A549 (cell line): ENCODE results near the gene BTG3. TPM values are rescaled to one million over a fixed set of nuclear protein-coding genes. Genes with fewer than 3 reads are reported as not detected.
A peak's percentile ranks its signal among the peaks of the same experiment; 100 is the strongest.

Experiments used
- ATAC-seq, 2 experiments: fragments of 200-7000 bp in 1 of 2; fragments of >200 bp in 1 of 2; cut with Nextera tagmentation in 1 of 2; cut with Tn5 transposase in 1 of 2; 3 replicates each; pipeline versions ENCODE4 v1.8.0 to v1.9.1; 2018 to 2020; ENCODE audit warnings: mild to moderate bottlenecking in 1 of 2, moderate library complexity in 1 of 2
- CTCF ChIA-PET: fragments of 300-600 bp; sonication (Branson Sonifier 250); formaldehyde crosslinking; extraction: SDS; loops from one replicate; lab custom pipeline; 2021; ENCODE audit warnings: antibody characterized with exemption, inconsistent platforms; lab: Yijun Ruan, JAX
- POLR2A ChIA-PET: fragments of 350-600 bp; formaldehyde crosslinking; extraction: SDS; loops from one replicate; lab custom pipeline; 2021; ENCODE audit warnings: antibody characterized with exemption, inconsistent platforms; lab: Yijun Ruan, JAX
- DNase-seq, 2 experiments: peaks; one replicate each; pipeline versions ENCODE4 v3.0.0 to v3.0.0-alpha.2; 2011 to 2016; ENCODE audit warnings: low read depth in 1 of 2, low spot score in 1 of 2
- FAIRE-seq: peaks from 2 replicates; lab custom pipeline; 2011; peaks lifted over from hg19 to GRCh38; lab: Jason Lieb, UNC
- H3K27ac ChIP-seq, 2 experiments: fragments of >200 bp; sonication (Bioruptor Twin); formaldehyde crosslinking; 3 replicates each; pipeline ENCODE4 v1.5.1; 2016 to 2017
- H3K4me1 ChIP-seq: fragments of >200 bp; sonication (Bioruptor Twin); formaldehyde crosslinking; 3 replicates; pipeline ENCODE4 v1.6.1; 2016
- H3K4me2 ChIP-seq: fragments of >200 bp; sonication (Bioruptor Twin); formaldehyde crosslinking; 3 replicates; pipeline ENCODE4 v1.6.1; 2016
- H3K4me3 ChIP-seq: fragments of >200 bp; sonication (Bioruptor Twin); formaldehyde crosslinking; 3 replicates; pipeline ENCODE4 v1.5.1; 2016
- H3K9me3 ChIP-seq: fragments of >200 bp; sonication (Bioruptor Twin); formaldehyde crosslinking; 3 replicates; pipeline ENCODE4 v1.6.1; 2016
- BHLHE40 ChIP-seq: IDR thresholded peaks from 2 replicates; pipeline ENCODE4 v1.6.1; 2012; ENCODE audit warnings: low read depth, low read length, inconsistent platforms
- CBX8 ChIP-seq: fragments of 200-600 bp; sonication (generic); IDR thresholded peaks from 2 replicates; pipeline ENCODE4 v1.6.1; 2016
- EHF ChIP-seq: fragments of 250-450 bp; sonication (Bioruptor Pico); IDR thresholded peaks from 2 replicates; pipeline ENCODE4 v1.5.0; 2020; ENCODE audit warnings: mild to moderate bottlenecking
- FOSB ChIP-seq: fragments of 250-450 bp; sonication (Bioruptor Pico); IDR thresholded peaks from 2 replicates; pipeline ENCODE4 v1.5.0; 2020; ENCODE audit warnings: mild to moderate bottlenecking, moderate library complexity
- FOSL2 ChIP-seq, 2 experiments: fragments of 450-650 bp in 1 of 2; fragments of >200 bp in 1 of 2; sonication (Bioruptor Twin) in 1 of 2; formaldehyde crosslinking; IDR thresholded peaks; 2 replicates each; pipeline versions ENCODE4 v1.5.0 to v1.6.1; 2016 to 2020; ENCODE audit warnings: mild to moderate bottlenecking in 1 of 2, moderate library complexity in 1 of 2
- GATA3 ChIP-seq: IDR thresholded peaks from 2 replicates; pipeline ENCODE4 v1.6.1; 2012; ENCODE audit warnings: borderline replicate concordance
- HEYL ChIP-seq: fragments of 250-450 bp; sonication (Bioruptor Pico); IDR thresholded peaks from 2 replicates; pipeline ENCODE4 v1.8.0; 2021; ENCODE audit warnings: mild to moderate bottlenecking, moderate library complexity
- JUN ChIP-seq, 2 experiments: fragments of >200 bp; sonication (Bioruptor Twin); formaldehyde crosslinking; IDR thresholded peaks; 2 replicates in 1 of 2; 3 replicates in 1 of 2; pipeline ENCODE4 v1.6.1; 2016 to 2017
- KDM5A ChIP-seq: fragments of 200-600 bp; sonication (generic); IDR thresholded peaks from 2 replicates; pipeline ENCODE4 v1.6.1; 2016; ENCODE audit warnings: antibody characterized with exemption, mild to moderate bottlenecking
- NPAS2 ChIP-seq: fragments of 250-450 bp; sonication (Bioruptor Pico); IDR thresholded peaks from 2 replicates; pipeline ENCODE4 v1.8.0; 2022; ENCODE audit warnings: mild to moderate bottlenecking, moderate library complexity, borderline replicate concordance
- PHF8 ChIP-seq: fragments of 200-600 bp; sonication (generic); IDR thresholded peaks from 2 replicates; pipeline ENCODE4 v1.6.1; 2016; ENCODE audit warnings: low read depth, mild to moderate bottlenecking, antibody characterized with exemption, moderate library complexity, borderline replicate concordance
- POLR2A ChIP-seq: IDR thresholded peaks from 2 replicates; pipeline ENCODE4 v1.6.1; 2012; ENCODE audit warnings: mild to moderate bottlenecking, low read length
- RAD21 ChIP-seq, 2 experiments: fragments of >200 bp in 1 of 2; sonication (Bioruptor Twin) in 1 of 2; formaldehyde crosslinking in 1 of 2; IDR thresholded peaks in 1 of 2; conservative IDR thresholded peaks in 1 of 2; 2 replicates in 1 of 2; 3 replicates in 1 of 2; pipeline ENCODE4 v1.6.1; 2012 to 2018; ENCODE audit warnings: inconsistent platforms in 1 of 2
- SREBF2 ChIP-seq: fragments of 450-650 bp; IDR thresholded peaks from 2 replicates; pipeline ENCODE4 v1.6.1; 2014; ENCODE audit warnings: mild to moderate bottlenecking, moderate library complexity
- ZNF302 ChIP-seq: fragments of 250-450 bp; sonication (Bioruptor Pico); IDR thresholded peaks from 2 replicates; pipeline ENCODE4 v1.9.0; 2021; ENCODE audit warnings: inconsistent platforms, mild to moderate bottlenecking, moderate library complexity
- WGBS: methylation state at CpG from one replicate; pipeline ENCODE4 v1.1.6; 2017; ENCODE audit errors: missing lambda C conversion rate; 5-methylcytosine and 5-hydroxymethylcytosine counted together
- polyA minus RNA-seq: library from RNA; depleted of rRNA, polyadenylated mRNA; stranded (reverse); fragments of >200 nt; gene quantifications from 2 replicates; pipeline ENCODE4 v1.2.3, GENCODE V29; 2011; rRNA and poly(A)+ RNA removed
- polyA plus RNA-seq, 4 experiments: library from polyadenylated mRNA; depleted of rRNA in 3 of 4; stranded (reverse); fragments of >200 nt; fragmentation: RNase III in 1 of 4; extraction: RNeasy Plus Mini Kit Qiagen cat#74134 plus additional on column Dnase treatment in 1 of 4; gene quantifications; 2 replicates in 3 of 4; 3 replicates in 1 of 4; pipeline ENCODE4 v1.2.3, GENCODE V29; 2011 to 2017
- TF ChIP-seq, protein P1 (sequence below): fragments of >200 bp; sonication (Bioruptor Twin); formaldehyde crosslinking; IDR thresholded peaks from 2 replicates; pipeline ENCODE4 v1.6.1; 2016
- TF ChIP-seq, protein P2 (sequence below): IDR thresholded peaks from 2 replicates; pipeline ENCODE4 v1.6.1; 2012
- TF ChIP-seq, protein P3 (sequence below): IDR thresholded peaks from 2 replicates; pipeline ENCODE4 v1.6.1; 2012; ENCODE audit warnings: low read depth, borderline replicate concordance
- TF ChIP-seq, protein P4 (sequence below): fragments of 450-650 bp; IDR thresholded peaks from 2 replicates; pipeline ENCODE4 v1.6.1; 2014; ENCODE audit warnings: antibody characterized with exemption
- TF ChIP-seq, protein P5 (sequence below): fragments of 200-600 bp; sonication (generic); IDR thresholded peaks from 2 replicates; pipeline ENCODE4 v1.6.1; 2016; ENCODE audit warnings: antibody characterized with exemption, mild to moderate bottlenecking, moderate library complexity
- TF ChIP-seq, protein P6 (sequence below): fragments of >200 bp; sonication (Bioruptor Twin); formaldehyde crosslinking; IDR thresholded peaks from 3 replicates; pipeline ENCODE4 v1.6.1; 2016
- TF ChIP-seq, protein P7 (sequence below): fragments of 250-450 bp; sonication (Bioruptor Pico); IDR thresholded peaks from 2 replicates; pipeline ENCODE4 v1.5.0; 2021; ENCODE audit warnings: mild to moderate bottlenecking, moderate library complexity, borderline replicate concordance

The BTG3 gene, protein sequence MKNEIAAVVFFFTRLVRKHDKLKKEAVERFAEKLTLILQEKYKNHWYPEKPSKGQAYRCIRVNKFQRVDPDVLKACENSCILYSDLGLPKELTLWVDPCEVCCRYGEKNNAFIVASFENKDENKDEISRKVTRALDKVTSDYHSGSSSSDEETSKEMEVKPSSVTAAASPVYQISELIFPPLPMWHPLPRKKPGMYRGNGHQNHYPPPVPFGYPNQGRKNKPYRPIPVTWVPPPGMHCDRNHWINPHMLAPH
- polyA plus RNA-seq (2011; rRNA removed) (40.0 and 46.1 TPM in 2 replicates), polyA plus RNA-seq (2017; fragmentation: RNase III; extraction: RNeasy Plus Mini Kit Qiagen cat#74134 plus additional on column Dnase treatment) (18.7 to 21.0 TPM (median 19.6 TPM) in 3 replicates), polyA minus RNA-seq (3.6 and 4.9 TPM in 2 replicates)
- 16.6 and 16.7 TPM in 2 replicates for polyA plus RNA-seq (2012; cell fraction: cytosol; rRNA removed)
- polyA plus RNA-seq (2012; cell fraction: nucleus; rRNA removed) = 7.8 and 11.8 TPM in 2 replicates

DNA sequence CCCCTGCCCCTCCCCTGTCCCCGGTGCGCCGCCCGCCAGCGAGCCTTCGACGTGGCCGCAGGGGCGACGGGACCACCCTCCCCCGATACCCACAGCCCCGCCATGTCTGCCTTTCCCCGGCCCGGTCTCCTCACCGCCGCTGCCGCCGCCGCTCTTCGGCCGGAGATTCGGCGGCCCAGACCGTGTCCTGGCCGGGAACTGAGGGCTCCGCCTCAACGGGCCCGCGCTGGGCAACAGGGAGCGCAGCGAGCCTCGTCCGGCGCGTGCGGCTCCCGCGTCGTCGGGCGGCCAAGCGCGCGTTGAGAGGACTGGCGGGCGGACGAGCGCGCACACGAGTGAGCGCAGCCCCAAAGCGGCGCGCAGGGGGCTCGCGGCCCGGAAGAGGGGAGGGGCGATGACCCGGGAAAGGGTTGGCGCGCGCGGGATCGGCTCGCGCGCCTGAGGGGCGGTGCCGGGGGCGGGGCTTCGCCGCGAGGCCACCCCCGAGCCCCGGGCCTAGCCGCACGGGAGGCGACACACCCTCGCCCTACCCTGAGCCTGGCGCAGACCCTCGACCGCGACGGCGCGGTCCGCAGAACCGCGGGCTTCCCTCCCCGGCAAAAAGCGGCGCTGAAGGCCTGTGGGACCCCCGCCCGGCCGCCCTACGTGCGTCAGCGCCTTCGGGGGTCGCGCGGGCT, at the start of gene BTG3:
BTG3 (minus strand) TSS at position 337 of the 677 bp plus-strand sequence. CDS start 3,757 bp downstream, outside the sequence.
- H3K27ac ChIP-seq = peak within 1 kb of the TSS; percentile 82 to 96
- FAIRE-seq (no peak), ATAC-seq (peak; percentile 78 to 88)
- CTCF ChIA-PET = no interaction called here
- H3K4me1 ChIP-seq = peaks cover 7% of the 10 kb centered on the region; the same call in 1 of the 3 replicates
- POLR2A ChIA-PET = no interaction called here
- no peaks in the 10 kb centered on the region for H3K9me3 ChIP-seq
- peak within 1 kb of the TSS; percentile 95 for H3K4me3 ChIP-seq
- peak within 1 kb of the TSS; percentile 90 for H3K4me2 ChIP-seq
- WGBS = 70% methylated on average over 2 of the region's 102 CpGs
- TF ChIP-seq GATA3 (no peak), JUN (IDR thresholded peaks at IDR 0.05) (0 out of 5 replicates have a peak, but pooled peaks of 1 of the 2 experiments have one; percentile 47), FOSB (CRISPR knock-in tag) (no peak), NPAS2 (CRISPR knock-in tag) (no peak), PHF8 (peak; percentile 66; the same call in 1 of the 2 replicates), POLR2A (peak; percentile 52)
- TF ChIP-seq, protein P1, sequence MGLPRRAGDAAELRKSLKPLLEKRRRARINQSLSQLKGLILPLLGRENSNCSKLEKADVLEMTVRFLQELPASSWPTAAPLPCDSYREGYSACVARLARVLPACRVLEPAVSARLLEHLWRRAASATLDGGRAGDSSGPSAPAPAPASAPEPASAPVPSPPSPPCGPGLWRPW = no peak
- TF ChIP-seq, protein P2, sequence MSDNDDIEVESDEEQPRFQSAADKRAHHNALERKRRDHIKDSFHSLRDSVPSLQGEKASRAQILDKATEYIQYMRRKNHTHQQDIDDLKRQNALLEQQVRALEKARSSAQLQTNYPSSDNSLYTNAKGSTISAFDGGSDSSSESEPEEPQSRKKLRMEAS = peak; percentile 71
- TF ChIP-seq, protein P3, sequence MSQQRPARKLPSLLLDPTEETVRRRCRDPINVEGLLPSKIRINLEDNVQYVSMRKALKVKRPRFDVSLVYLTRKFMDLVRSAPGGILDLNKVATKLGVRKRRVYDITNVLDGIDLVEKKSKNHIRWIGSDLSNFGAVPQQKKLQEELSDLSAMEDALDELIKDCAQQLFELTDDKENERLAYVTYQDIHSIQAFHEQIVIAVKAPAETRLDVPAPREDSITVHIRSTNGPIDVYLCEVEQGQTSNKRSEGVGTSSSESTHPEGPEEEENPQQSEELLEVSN = peak; percentile 57
- TF ChIP-seq, all 56 proteins: peak for 5
- DNase-seq = peak; percentile 35 to 67

DNA sequence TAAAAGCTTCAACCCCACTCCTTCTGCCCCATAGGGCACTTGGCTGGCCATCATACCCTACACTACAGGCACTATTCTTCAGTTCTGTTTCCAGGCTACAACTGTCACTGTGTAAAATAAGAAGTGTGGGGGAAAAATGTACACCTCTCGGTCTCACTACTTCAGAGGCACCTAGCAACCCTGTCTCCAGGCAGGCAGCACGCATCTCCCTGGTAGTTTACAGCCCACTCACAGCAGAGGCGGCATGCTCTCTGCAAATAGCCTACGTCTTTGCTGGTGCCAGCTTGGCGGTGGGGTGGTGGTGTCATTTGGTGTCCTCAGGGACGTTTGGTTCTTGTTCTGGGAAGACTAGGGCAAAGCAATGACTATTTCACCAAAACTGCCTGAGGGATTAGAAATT, 48.2 kb upstream of the BTG3 start:
- Histone ChIP-seq H3K4me3 (no peak overlapping the region), H3K4me1 (no peaks in the 10 kb centered on the region), H3K4me2 (no peak overlapping the region)
- ATAC-seq (no peak), FAIRE-seq (no peak)
- TF ChIP-seq ZNF302 (CRISPR knock-in tag) (no peak), FOSL2 (IDR thresholded peaks at IDR 0.05) (no peak), FOSL2 (CRISPR knock-in tag; IDR thresholded peaks at IDR 0.05) (no peak), KDM5A (no peak), RAD21 (conservative IDR thresholded peaks at IDR 0.05 in 1 of 2, IDR thresholded peaks at IDR 0.05 in 1 of 2) (no peak), SREBF2 (no peak), HEYL (CRISPR knock-in tag) (no peak), EHF (CRISPR knock-in tag) (no peak), BHLHE40 (no peak)
- TF ChIP-seq, protein P1 = no peak
- TF ChIP-seq, all 56 proteins: peak for 0
- 36% methylated on average over 6 of the region's 6 CpGs for WGBS
- ChIA-PET POLR2A (no interaction called here), CTCF (no interaction called here)
- H3K9me3 ChIP-seq = no peaks in the 10 kb centered on the region
- H3K27ac ChIP-seq = no peak overlapping the region
- DNase-seq = no peak

DNA sequence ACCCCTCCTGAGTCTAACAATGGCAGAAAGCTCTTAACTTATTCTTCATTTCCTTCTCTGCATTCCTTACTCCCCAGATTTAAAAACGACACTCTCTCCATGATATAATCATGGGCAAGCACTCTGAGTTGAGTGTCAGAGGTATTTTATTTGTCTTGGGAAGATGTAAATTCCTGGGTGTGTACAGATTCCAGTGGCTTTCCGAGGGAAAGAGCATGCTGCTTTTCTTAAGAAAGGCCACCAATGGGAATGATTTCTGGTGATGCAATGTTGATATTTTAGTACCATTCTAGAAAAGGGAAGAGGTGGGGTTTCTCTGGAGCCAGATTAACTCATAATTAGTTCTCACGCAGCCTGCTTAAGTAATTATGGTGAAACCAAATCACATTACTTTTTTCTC, 47.8 kb upstream of the BTG3 start:
- ATAC-seq (no peak), DNase-seq (peak in 1 of 2 experiments; percentile 9), FAIRE-seq (no peak)
- no peaks in the 10 kb centered on the region for H3K4me1 ChIP-seq
- H3K27ac ChIP-seq = no peak overlapping the region
- no peaks in the 10 kb centered on the region for H3K9me3 ChIP-seq
- ChIA-PET CTCF (no interaction called here), POLR2A (no interaction called here)
- H3K4me3 ChIP-seq = no peak overlapping the region
- no peak overlapping the region for H3K4me2 ChIP-seq
- WGBS = 4% methylated on average over 3 of the region's 3 CpGs
- TF ChIP-seq, protein P4, sequence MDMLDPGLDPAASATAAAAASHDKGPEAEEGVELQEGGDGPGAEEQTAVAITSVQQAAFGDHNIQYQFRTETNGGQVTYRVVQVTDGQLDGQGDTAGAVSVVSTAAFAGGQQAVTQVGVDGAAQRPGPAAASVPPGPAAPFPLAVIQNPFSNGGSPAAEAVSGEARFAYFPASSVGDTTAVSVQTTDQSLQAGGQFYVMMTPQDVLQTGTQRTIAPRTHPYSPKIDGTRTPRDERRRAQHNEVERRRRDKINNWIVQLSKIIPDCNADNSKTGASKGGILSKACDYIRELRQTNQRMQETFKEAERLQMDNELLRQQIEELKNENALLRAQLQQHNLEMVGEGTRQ = no peak
- TF ChIP-seq, protein P5, sequence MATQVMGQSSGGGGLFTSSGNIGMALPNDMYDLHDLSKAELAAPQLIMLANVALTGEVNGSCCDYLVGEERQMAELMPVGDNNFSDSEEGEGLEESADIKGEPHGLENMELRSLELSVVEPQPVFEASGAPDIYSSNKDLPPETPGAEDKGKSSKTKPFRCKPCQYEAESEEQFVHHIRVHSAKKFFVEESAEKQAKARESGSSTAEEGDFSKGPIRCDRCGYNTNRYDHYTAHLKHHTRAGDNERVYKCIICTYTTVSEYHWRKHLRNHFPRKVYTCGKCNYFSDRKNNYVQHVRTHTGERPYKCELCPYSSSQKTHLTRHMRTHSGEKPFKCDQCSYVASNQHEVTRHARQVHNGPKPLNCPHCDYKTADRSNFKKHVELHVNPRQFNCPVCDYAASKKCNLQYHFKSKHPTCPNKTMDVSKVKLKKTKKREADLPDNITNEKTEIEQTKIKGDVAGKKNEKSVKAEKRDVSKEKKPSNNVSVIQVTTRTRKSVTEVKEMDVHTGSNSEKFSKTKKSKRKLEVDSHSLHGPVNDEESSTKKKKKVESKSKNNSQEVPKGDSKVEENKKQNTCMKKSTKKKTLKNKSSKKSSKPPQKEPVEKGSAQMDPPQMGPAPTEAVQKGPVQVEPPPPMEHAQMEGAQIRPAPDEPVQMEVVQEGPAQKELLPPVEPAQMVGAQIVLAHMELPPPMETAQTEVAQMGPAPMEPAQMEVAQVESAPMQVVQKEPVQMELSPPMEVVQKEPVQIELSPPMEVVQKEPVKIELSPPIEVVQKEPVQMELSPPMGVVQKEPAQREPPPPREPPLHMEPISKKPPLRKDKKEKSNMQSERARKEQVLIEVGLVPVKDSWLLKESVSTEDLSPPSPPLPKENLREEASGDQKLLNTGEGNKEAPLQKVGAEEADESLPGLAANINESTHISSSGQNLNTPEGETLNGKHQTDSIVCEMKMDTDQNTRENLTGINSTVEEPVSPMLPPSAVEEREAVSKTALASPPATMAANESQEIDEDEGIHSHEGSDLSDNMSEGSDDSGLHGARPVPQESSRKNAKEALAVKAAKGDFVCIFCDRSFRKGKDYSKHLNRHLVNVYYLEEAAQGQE = no peak
- no peak for TF ChIP-seq CBX8
- TF ChIP-seq, protein P6, sequence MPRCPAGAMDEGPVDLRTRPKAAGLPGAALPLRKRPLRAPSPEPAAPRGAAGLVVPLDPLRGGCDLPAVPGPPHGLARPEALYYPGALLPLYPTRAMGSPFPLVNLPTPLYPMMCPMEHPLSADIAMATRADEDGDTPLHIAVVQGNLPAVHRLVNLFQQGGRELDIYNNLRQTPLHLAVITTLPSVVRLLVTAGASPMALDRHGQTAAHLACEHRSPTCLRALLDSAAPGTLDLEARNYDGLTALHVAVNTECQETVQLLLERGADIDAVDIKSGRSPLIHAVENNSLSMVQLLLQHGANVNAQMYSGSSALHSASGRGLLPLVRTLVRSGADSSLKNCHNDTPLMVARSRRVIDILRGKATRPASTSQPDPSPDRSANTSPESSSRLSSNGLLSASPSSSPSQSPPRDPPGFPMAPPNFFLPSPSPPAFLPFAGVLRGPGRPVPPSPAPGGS = no peak
- TF ChIP-seq, protein P7, sequence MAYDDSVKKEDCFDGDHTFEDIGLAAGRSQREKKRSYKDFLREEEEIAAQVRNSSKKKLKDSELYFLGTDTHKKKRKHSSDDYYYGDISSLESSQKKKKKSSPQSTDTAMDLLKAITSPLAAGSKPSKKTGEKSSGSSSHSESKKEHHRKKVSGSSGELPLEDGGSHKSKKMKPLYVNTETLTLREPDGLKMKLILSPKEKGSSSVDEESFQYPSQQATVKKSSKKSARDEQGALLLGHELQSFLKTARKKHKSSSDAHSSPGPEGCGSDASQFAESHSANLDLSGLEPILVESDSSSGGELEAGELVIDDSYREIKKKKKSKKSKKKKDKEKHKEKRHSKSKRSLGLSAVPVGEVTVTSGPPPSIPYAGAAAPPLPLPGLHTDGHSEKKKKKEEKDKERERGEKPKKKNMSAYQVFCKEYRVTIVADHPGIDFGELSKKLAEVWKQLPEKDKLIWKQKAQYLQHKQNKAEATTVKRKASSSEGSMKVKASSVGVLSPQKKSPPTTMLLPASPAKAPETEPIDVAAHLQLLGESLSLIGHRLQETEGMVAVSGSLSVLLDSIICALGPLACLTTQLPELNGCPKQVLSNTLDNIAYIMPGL (CRISPR knock-in tag) = no peak
